ENCODE data around the gene CDH4.

DNA sequence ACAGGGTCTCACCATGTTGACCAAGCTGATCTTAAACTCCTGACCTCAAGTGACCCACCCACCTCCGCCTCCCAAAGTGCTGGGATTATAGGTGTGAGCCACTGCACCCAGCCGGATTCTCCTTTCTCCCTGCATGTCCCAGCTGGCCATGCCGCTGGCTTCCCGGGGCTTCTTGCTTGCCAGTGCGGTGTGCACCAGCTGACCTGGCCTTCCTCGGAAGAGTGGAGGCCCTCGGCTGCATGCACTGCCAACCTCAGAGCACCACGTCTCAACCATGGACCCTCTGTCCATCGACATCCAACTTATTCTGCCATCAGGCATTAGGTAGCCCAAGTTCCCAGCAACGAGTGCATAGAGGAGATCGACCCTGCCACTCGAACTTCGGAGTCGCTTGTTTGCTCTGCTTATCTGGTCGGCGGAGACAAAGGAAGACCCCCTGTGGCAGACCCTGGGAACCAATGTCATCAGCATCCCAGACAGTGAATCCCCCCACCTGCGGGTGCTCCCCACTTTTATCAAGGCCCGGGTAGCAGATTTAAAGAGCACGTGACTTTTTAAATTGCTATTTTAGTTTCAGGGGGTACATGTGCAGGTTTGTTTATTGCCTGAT lies 307.8 kb downstream of the CDH4 start:
- TF ChIP-seq, protein P1, sequence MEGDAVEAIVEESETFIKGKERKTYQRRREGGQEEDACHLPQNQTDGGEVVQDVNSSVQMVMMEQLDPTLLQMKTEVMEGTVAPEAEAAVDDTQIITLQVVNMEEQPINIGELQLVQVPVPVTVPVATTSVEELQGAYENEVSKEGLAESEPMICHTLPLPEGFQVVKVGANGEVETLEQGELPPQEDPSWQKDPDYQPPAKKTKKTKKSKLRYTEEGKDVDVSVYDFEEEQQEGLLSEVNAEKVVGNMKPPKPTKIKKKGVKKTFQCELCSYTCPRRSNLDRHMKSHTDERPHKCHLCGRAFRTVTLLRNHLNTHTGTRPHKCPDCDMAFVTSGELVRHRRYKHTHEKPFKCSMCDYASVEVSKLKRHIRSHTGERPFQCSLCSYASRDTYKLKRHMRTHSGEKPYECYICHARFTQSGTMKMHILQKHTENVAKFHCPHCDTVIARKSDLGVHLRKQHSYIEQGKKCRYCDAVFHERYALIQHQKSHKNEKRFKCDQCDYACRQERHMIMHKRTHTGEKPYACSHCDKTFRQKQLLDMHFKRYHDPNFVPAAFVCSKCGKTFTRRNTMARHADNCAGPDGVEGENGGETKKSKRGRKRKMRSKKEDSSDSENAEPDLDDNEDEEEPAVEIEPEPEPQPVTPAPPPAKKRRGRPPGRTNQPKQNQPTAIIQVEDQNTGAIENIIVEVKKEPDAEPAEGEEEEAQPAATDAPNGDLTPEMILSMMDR (IDR thresholded peaks at IDR 0.05): no peak
- TF ChIP-seq ZBTB21 (CRISPR knock-in tag; IDR thresholded peaks at IDR 0.05; ENCODE audit: borderline replicate concordance) (no peak), NFYB (CRISPR knock-in tag; conservative IDR thresholded peaks at IDR 0.05; ENCODE audit: low read depth) (no peak), SP1 (CRISPR knock-in tag; conservative IDR thresholded peaks at IDR 0.05) (no peak), TCF7 (CRISPR knock-in tag; IDR thresholded peaks at IDR 0.05; ENCODE audit: low read depth) (no peak)
- TF ChIP-seq, protein P2, sequence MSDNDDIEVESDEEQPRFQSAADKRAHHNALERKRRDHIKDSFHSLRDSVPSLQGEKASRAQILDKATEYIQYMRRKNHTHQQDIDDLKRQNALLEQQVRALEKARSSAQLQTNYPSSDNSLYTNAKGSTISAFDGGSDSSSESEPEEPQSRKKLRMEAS (CRISPR knock-in tag; IDR thresholded peaks at IDR 0.05): no peak
- TF ChIP-seq, protein P3, sequence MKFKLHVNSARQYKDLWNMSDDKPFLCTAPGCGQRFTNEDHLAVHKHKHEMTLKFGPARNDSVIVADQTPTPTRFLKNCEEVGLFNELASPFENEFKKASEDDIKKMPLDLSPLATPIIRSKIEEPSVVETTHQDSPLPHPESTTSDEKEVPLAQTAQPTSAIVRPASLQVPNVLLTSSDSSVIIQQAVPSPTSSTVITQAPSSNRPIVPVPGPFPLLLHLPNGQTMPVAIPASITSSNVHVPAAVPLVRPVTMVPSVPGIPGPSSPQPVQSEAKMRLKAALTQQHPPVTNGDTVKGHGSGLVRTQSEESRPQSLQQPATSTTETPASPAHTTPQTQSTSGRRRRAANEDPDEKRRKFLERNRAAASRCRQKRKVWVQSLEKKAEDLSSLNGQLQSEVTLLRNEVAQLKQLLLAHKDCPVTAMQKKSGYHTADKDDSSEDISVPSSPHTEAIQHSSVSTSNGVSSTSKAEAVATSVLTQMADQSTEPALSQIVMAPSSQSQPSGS (CRISPR knock-in tag; IDR thresholded peaks at IDR 0.05; ENCODE audit: borderline replicate concordance, low read depth): no peak
- TF ChIP-seq, protein P4, sequence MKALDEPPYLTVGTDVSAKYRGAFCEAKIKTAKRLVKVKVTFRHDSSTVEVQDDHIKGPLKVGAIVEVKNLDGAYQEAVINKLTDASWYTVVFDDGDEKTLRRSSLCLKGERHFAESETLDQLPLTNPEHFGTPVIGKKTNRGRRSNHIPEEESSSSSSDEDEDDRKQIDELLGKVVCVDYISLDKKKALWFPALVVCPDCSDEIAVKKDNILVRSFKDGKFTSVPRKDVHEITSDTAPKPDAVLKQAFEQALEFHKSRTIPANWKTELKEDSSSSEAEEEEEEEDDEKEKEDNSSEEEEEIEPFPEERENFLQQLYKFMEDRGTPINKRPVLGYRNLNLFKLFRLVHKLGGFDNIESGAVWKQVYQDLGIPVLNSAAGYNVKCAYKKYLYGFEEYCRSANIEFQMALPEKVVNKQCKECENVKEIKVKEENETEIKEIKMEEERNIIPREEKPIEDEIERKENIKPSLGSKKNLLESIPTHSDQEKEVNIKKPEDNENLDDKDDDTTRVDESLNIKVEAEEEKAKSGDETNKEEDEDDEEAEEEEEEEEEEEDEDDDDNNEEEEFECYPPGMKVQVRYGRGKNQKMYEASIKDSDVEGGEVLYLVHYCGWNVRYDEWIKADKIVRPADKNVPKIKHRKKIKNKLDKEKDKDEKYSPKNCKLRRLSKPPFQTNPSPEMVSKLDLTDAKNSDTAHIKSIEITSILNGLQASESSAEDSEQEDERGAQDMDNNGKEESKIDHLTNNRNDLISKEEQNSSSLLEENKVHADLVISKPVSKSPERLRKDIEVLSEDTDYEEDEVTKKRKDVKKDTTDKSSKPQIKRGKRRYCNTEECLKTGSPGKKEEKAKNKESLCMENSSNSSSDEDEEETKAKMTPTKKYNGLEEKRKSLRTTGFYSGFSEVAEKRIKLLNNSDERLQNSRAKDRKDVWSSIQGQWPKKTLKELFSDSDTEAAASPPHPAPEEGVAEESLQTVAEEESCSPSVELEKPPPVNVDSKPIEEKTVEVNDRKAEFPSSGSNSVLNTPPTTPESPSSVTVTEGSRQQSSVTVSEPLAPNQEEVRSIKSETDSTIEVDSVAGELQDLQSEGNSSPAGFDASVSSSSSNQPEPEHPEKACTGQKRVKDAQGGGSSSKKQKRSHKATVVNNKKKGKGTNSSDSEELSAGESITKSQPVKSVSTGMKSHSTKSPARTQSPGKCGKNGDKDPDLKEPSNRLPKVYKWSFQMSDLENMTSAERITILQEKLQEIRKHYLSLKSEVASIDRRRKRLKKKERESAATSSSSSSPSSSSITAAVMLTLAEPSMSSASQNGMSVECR (CRISPR knock-in tag; IDR thresholded peaks at IDR 0.05; ENCODE audit: borderline replicate concordance): no peak
- TF ChIP-seq, protein P5, sequence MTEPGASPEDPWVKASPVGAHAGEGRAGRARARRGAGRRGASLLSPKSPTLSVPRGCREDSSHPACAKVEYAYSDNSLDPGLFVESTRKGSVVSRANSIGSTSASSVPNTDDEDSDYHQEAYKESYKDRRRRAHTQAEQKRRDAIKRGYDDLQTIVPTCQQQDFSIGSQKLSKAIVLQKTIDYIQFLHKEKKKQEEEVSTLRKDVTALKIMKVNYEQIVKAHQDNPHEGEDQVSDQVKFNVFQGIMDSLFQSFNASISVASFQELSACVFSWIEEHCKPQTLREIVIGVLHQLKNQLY (CRISPR knock-in tag; IDR thresholded peaks at IDR 0.05): no peak
- TF ChIP-seq, protein P6, sequence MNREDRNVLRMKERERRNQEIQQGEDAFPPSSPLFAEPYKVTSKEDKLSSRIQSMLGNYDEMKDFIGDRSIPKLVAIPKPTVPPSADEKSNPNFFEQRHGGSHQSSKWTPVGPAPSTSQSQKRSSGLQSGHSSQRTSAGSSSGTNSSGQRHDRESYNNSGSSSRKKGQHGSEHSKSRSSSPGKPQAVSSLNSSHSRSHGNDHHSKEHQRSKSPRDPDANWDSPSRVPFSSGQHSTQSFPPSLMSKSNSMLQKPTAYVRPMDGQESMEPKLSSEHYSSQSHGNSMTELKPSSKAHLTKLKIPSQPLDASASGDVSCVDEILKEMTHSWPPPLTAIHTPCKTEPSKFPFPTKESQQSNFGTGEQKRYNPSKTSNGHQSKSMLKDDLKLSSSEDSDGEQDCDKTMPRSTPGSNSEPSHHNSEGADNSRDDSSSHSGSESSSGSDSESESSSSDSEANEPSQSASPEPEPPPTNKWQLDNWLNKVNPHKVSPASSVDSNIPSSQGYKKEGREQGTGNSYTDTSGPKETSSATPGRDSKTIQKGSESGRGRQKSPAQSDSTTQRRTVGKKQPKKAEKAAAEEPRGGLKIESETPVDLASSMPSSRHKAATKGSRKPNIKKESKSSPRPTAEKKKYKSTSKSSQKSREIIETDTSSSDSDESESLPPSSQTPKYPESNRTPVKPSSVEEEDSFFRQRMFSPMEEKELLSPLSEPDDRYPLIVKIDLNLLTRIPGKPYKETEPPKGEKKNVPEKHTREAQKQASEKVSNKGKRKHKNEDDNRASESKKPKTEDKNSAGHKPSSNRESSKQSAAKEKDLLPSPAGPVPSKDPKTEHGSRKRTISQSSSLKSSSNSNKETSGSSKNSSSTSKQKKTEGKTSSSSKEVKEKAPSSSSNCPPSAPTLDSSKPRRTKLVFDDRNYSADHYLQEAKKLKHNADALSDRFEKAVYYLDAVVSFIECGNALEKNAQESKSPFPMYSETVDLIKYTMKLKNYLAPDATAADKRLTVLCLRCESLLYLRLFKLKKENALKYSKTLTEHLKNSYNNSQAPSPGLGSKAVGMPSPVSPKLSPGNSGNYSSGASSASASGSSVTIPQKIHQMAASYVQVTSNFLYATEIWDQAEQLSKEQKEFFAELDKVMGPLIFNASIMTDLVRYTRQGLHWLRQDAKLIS (CRISPR knock-in tag; IDR thresholded peaks at IDR 0.05; ENCODE audit: borderline replicate concordance): no peak
- TF ChIP-seq, protein P7, sequence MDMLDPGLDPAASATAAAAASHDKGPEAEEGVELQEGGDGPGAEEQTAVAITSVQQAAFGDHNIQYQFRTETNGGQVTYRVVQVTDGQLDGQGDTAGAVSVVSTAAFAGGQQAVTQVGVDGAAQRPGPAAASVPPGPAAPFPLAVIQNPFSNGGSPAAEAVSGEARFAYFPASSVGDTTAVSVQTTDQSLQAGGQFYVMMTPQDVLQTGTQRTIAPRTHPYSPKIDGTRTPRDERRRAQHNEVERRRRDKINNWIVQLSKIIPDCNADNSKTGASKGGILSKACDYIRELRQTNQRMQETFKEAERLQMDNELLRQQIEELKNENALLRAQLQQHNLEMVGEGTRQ (CRISPR knock-in tag; IDR thresholded peaks at IDR 0.05): no peak
- TF ChIP-seq, protein P8, sequence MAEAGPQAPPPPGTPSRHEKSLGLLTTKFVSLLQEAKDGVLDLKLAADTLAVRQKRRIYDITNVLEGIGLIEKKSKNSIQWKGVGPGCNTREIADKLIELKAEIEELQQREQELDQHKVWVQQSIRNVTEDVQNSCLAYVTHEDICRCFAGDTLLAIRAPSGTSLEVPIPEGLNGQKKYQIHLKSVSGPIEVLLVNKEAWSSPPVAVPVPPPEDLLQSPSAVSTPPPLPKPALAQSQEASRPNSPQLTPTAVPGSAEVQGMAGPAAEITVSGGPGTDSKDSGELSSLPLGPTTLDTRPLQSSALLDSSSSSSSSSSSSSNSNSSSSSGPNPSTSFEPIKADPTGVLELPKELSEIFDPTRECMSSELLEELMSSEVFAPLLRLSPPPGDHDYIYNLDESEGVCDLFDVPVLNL (CRISPR knock-in tag; IDR thresholded peaks at IDR 0.05; ENCODE audit: borderline replicate concordance, low read depth): no peak
